Stomach (tissue), 4 donors: ENCODE data around the gene ANKS1B.

Experiments used
- EP300 ChIP-seq: sonication (generic); formaldehyde crosslinking; IDR thresholded peaks from one replicate; pipeline ENCODE4 v1.6.1; 2017; ENCODE audit warnings: antibody characterized with exemption
- TF ChIP-seq, protein P1 (sequence below), 7 experiments: fragments of 450-650 bp in 4 of 7; fragments of 200-600 bp in 3 of 7; sonication (generic) in 3 of 7; IDR thresholded peaks; one replicate each; pipeline ENCODE4 v1.5.1; 2016 to 2019; ENCODE audit warnings: antibody characterized with exemption in 7 of 7, control low read depth in 2 of 7, mild to moderate bottlenecking in 1 of 7

DNA sequence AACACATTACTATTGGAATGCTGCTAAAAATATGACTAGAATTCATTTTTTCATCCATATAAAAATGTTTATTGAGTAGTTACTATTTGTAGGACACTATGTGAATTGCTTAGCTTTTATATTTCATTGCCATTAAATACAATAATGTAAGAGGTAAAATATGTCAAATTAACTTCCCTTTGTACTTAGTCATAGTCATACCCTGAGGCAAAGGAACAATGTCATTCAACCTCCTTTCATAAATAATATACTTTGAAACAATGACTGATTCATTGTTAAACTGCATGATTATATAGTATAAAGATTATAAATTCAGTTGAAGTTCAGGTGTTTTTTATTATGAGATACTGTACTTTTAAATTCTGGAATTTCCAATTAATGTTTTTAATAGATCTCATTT is 232.0 kb downstream of the ANKS1B start:
- TF ChIP-seq, protein P1, sequence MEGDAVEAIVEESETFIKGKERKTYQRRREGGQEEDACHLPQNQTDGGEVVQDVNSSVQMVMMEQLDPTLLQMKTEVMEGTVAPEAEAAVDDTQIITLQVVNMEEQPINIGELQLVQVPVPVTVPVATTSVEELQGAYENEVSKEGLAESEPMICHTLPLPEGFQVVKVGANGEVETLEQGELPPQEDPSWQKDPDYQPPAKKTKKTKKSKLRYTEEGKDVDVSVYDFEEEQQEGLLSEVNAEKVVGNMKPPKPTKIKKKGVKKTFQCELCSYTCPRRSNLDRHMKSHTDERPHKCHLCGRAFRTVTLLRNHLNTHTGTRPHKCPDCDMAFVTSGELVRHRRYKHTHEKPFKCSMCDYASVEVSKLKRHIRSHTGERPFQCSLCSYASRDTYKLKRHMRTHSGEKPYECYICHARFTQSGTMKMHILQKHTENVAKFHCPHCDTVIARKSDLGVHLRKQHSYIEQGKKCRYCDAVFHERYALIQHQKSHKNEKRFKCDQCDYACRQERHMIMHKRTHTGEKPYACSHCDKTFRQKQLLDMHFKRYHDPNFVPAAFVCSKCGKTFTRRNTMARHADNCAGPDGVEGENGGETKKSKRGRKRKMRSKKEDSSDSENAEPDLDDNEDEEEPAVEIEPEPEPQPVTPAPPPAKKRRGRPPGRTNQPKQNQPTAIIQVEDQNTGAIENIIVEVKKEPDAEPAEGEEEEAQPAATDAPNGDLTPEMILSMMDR (IDR thresholded peaks at IDR 0.05) = no peak
- TF ChIP-seq EP300 = no peak
